ENCODE data around the gene SPRR2A. TPM values are rescaled to one million over a fixed set of nuclear protein-coding genes. Genes with fewer than 3 reads are reported as not detected.
"Not testable (repeated sequence)": the region's sequence is repeated elsewhere in the genome, so short reads cannot be mapped to it uniquely, and the experiment has no call there.

SPRR2A gene
- total RNA-seq, 2 donors from 2014 or later = not detected

DNA sequence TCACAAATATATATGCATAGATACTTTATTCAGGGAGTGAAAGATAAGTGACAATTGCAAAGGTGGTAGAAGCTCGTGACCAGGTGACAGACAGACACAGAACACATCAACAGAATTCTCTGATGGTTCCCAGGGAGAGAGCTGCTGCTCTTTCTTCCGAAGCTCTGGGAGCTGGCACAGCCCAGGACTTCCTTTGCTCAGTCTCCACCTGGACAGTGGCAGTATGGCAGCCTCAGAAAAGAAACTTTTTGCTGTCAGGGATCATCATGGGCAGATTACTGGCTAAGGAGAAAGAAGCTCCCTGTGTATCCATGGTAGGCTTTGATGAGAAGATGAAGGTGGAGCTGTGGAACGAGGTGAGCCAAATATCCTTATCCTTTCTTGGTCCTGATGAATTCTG lies 1.2 kb downstream of the SPRR2A start:
- H3K27ac Mint-ChIP-seq; H3K4me3 Mint-ChIP-seq; H3K4me1 Mint-ChIP-seq (ENCODE audit: low read depth); DNase-seq; H3K36me3 Mint-ChIP-seq (ENCODE audit: insufficient read depth in 2 of 2); H3K9me3 Mint-ChIP-seq; ATAC-seq (replicated peaks in 1 of 2): not testable (repeated sequence)
- peaks cover 32% of the 10 kb centered on the region for H3K27me3 Mint-ChIP-seq (ENCODE audit: low read depth)

DNA sequence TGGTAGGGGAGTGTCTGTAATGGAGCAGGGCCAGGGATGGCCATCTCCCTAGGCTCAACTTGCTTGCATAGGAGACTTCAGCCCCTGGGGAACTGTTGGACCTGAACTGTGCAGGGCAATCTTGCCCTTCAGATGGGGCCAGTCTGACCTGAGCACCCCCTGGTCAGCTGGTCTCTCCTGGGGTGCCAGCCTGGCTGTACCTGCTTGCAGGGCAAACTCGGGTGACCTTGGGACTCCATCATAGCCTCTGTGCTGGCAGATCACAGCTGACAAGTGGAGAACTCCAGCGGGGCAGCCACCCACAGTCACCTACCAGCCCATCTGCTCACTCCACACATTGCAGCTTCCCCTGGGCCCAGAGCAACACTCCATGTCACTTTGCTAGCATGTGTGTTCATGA lies 8.1 kb downstream of the SPRR2A start:
- ATAC-seq (replicated peaks in 1 of 2) (no peak), DNase-seq (no peak)
- Mint-ChIP-seq H3K9me3 (no peaks in the 10 kb centered on the region), H3K4me1 (ENCODE audit: low read depth) (no peaks in the 10 kb centered on the region), H3K27ac (no peak overlapping the region), H3K36me3 (ENCODE audit: insufficient read depth in 2 of 2) (no peaks in the 10 kb centered on the region), H3K4me3 (no peak overlapping the region), H3K27me3 (ENCODE audit: low read depth) (peaks cover 43% of the 10 kb centered on the region)

DNA sequence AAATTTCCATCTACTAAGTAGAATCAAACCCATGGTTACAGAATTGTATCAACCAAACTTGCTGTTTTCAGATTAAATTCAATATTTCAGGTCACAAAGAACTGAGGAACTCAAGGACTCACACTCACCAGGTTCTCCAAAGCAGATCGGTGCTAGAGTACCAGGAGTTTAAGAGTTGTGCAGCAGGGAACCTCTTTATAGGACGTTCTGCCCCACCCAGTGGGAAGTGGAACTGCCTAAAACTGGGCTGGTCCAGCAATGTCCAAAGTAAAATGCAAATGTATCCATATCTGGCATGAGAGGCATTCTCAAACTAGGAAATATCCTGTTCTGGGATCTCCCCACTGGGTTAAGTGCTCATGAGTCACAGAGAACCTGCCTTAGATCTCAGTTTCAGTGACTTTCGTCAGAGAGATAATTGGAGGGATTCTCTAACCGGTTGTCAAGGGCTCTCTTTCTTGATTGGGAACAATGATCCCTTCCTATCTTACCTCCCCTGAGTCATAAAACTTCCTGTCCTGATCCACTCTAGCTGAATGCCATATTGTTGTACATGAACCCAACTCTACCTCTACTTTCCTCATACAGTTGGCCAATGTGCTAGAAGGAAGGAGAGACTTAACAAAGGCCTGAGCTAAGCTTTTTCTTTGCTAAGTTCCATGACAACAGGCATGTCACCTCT lies 16.2 kb downstream of the SPRR2A start, which contains the start of gene SPRR2D:
Gene SPRR2D, minus strand, starts transcription at position 171 of the 682 bp plus-strand sequence. CDS start 774 bp downstream, outside the sequence.
- no peak within 1 kb of the TSS for H3K4me3 Mint-ChIP-seq
- no peaks in the 10 kb centered on the region for H3K9me3 Mint-ChIP-seq
- H3K27me3 Mint-ChIP-seq (ENCODE audit: low read depth) = peaks cover 18% of the 10 kb centered on the region
- H3K4me1 Mint-ChIP-seq (ENCODE audit: low read depth) = no peaks in the 10 kb centered on the region
- H3K36me3 Mint-ChIP-seq (ENCODE audit: insufficient read depth in 2 of 2) = no peaks in the 10 kb centered on the region
- H3K27ac Mint-ChIP-seq = no peak within 1 kb of the TSS
- ATAC-seq (replicated peaks in 1 of 2) (no peak), DNase-seq (no peak)

DNA sequence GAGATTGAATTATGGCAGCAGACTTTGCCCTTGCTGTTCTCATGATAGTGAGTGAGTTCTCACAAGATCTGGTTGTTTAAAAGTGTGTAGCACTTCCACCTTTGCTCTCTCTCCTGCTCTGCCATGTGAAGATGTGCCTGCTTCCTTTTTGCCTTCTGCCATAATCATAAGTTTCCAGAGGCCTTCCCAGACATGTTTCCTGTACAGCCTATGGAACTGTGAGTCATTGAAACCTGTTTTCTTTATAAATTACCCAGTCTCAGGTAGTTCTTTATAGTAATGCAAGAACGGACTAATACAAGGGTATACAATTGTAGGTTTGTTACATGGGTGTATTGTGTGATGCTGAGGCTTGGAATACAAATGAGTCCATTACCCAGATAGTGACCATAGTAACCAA lies 22.1 kb downstream of the SPRR2A start:
- H3K27me3 Mint-ChIP-seq (ENCODE audit: low read depth) = peaks cover 6% of the 10 kb centered on the region
- no peak overlapping the region for H3K4me3 Mint-ChIP-seq
- no peak for ATAC-seq (replicated peaks in 1 of 2)
- no peaks in the 10 kb centered on the region for H3K36me3 Mint-ChIP-seq (ENCODE audit: insufficient read depth in 2 of 2)
- no peak overlapping the region for H3K27ac Mint-ChIP-seq
- H3K4me1 Mint-ChIP-seq (ENCODE audit: low read depth) = peaks cover 6% of the 10 kb centered on the region
- no peak for DNase-seq
- H3K9me3 Mint-ChIP-seq = no peaks in the 10 kb centered on the region

DNA sequence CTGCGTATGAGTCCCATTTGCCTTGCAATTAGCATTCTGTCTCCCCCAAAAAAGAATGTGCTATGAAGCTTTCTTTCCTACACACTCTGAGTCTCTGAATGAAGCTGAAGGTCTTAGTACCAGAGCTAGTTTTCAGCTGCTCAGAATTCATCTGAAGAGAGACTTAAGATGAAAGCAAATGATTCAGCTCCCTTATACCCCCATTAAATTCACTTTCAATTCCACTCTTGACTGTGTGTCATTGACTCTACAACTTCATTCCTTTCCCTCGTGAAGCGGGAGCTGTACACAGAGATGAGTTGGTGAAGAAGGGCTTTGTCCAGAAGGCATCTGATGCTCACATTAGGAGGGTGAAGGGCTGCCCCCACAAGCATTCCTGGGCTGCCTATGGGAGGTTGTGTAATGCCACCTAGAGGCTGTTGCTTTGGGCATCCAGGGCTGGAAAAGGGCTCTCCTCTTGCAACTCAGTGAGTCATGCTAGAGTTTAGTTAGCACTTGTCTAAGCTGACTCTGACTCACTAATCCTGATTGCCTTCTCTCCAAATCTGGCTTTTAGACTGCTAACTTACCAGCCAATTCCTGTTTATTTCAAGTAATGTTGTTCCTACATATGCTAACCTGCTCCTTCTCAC lies 24.5 kb downstream of the SPRR2A start:
- Mint-ChIP-seq H3K27ac (no peak overlapping the region), H3K4me3 (no peak overlapping the region), H3K4me1 (ENCODE audit: low read depth) (peaks cover 6% of the 10 kb centered on the region), H3K9me3 (no peaks in the 10 kb centered on the region), H3K27me3 (ENCODE audit: low read depth) (peaks cover 8% of the 10 kb centered on the region), H3K36me3 (ENCODE audit: insufficient read depth in 2 of 2) (no peaks in the 10 kb centered on the region)
- DNase-seq (peak in 1 of 2 donors; percentile 1), ATAC-seq (replicated peaks in 1 of 2) (peak in 1 of 2 donors; percentile 71)

DNA sequence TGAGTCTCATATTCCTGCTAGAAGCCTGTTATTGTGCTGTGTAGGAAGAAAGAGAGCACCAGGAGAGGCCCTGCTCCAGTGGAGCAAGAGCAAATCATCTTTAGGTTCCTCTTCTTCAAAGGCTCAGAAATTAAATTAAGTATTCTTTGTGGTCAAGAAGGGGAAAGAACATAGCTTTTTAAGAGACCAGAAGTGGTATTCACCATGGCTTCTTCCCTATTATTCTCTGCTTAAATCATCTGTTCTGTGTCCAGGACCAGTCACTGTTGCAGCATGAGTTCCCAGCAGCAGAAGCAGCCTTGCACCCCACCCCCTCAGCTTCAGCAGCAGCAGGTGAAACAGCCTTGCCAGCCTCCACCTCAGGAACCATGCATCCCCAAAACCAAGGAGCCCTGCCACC lies 25.2 kb downstream of the SPRR2A start:
- no peaks in the 10 kb centered on the region for H3K36me3 Mint-ChIP-seq (ENCODE audit: insufficient read depth in 2 of 2)
- no peaks in the 10 kb centered on the region for H3K9me3 Mint-ChIP-seq
- DNase-seq = no peak
- no peak overlapping the region for H3K27ac Mint-ChIP-seq
- peaks cover 8% of the 10 kb centered on the region for H3K27me3 Mint-ChIP-seq (ENCODE audit: low read depth)
- no peak overlapping the region for H3K4me3 Mint-ChIP-seq
- no peak for ATAC-seq (replicated peaks in 1 of 2)
- peaks cover 6% of the 10 kb centered on the region for H3K4me1 Mint-ChIP-seq (ENCODE audit: low read depth)

DNA sequence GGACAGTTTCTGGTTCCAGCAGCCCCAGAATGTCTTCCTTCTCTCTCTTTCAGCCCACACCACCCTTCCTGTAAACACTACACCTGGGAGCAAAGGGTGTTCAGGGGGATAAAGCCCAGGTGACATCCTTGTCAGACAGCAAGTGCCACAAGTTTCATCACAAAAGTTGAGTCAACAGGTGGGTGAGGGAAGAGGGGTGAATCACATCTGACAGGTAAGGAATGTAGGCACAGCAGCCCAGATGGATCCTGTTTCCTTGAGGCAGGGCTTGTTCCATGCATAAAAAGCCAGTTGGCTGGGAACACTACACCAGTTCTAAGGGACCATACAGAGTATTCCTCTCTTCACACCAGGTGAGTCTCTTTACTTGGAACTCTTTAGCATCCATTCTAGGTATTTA lies 26.4 kb downstream of the SPRR2A start, which contains the start of gene SPRR1B:
Gene SPRR1B, plus strand, starts transcription at position 309 of the 400 bp plus-strand sequence. CDS start 1,143 bp downstream, outside the sequence.
- Mint-ChIP-seq H3K4me3 (no peak within 1 kb of the TSS), H3K27ac (no peak within 1 kb of the TSS), H3K4me1 (ENCODE audit: low read depth) (peaks cover 6% of the 10 kb centered on the region), H3K9me3 (no peaks in the 10 kb centered on the region), H3K36me3 (ENCODE audit: insufficient read depth in 2 of 2) (no peaks in the 10 kb centered on the region), H3K27me3 (ENCODE audit: low read depth) (peaks cover 8% of the 10 kb centered on the region)
- no peak for ATAC-seq (replicated peaks in 1 of 2)
- no peak for DNase-seq

DNA sequence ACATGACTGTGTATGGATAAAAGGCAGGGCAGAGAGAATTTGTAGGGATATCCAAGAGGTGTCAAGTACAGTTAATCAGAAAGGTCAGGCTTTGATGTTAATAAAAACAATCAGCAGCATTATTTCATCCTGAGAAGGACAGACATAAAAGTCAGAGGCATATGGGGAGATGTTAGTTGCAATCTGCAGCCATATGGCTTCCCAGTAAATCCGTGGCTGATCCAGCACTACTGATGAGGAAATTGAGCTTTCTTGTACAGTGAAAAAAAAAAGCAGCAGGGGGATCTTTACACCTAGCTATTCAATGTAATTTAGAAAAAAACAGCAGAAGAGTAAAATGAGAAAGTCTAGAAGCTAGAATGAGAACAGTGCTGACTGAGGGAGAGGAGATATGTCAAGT lies 28.5 kb downstream of the SPRR2A start:
- Mint-ChIP-seq H3K4me1 (ENCODE audit: low read depth) (peaks cover 6% of the 10 kb centered on the region), H3K36me3 (ENCODE audit: insufficient read depth in 2 of 2) (no peaks in the 10 kb centered on the region), H3K9me3 (no peaks in the 10 kb centered on the region), H3K4me3 (no peak overlapping the region), H3K27ac (no peak overlapping the region), H3K27me3 (ENCODE audit: low read depth) (peaks cover 16% of the 10 kb centered on the region)
- no peak for ATAC-seq (replicated peaks in 1 of 2)
- DNase-seq = no peak

DNA sequence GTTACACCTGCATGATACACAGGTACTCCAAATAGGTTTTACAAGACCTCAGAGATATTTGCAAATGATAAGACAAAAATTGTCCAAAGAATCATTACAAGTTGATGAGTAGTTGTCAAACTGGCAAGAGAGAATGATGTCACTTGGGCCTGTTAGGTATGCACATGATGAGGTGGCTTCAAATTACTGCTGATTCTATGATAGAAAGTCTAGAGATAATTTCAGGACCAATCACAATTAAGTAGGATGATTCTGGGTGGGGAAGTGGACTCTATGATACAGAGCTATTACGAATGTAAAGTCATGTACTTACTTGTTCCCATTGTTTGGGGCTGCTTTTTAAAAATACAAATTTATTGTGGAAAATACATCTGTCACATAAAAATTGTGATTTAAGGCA lies 31.5 kb downstream of the SPRR2A start:
- no peak for ATAC-seq (replicated peaks in 1 of 2)
- Mint-ChIP-seq H3K9me3 (no peaks in the 10 kb centered on the region), H3K27ac (no peak overlapping the region), H3K27me3 (ENCODE audit: low read depth) (peaks cover 32% of the 10 kb centered on the region), H3K36me3 (ENCODE audit: insufficient read depth in 2 of 2) (no peaks in the 10 kb centered on the region), H3K4me3 (no peak overlapping the region), H3K4me1 (ENCODE audit: low read depth) (no peaks in the 10 kb centered on the region)
- DNase-seq = no peak

DNA sequence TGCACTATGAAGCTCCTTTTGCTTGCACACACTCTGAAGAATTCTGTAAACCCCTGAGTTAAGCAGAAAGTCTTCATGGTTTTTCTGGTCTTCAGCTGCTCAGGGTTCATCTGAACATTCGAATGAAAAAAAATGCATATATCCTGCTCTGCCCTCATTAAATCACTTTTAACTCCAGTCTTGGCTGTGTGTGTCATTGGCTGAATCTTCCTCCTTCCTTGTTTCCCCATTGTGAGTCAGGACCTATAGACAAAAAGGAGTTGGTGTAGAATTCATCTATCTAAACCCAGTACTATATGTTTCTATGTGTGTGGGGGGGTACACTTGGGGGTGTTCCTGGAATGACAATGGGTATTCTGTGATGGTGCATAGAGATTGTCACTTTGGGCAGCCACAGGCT lies 32.9 kb downstream of the SPRR2A start:
- Mint-ChIP-seq H3K27ac (no peak overlapping the region), H3K9me3 (no peaks in the 10 kb centered on the region), H3K27me3 (ENCODE audit: low read depth) (peaks cover 32% of the 10 kb centered on the region), H3K4me3 (no peak overlapping the region), H3K36me3 (ENCODE audit: insufficient read depth in 2 of 2) (no peaks in the 10 kb centered on the region), H3K4me1 (ENCODE audit: low read depth) (no peaks in the 10 kb centered on the region)
- DNase-seq = no peak
- no peak for ATAC-seq (replicated peaks in 1 of 2)

DNA sequence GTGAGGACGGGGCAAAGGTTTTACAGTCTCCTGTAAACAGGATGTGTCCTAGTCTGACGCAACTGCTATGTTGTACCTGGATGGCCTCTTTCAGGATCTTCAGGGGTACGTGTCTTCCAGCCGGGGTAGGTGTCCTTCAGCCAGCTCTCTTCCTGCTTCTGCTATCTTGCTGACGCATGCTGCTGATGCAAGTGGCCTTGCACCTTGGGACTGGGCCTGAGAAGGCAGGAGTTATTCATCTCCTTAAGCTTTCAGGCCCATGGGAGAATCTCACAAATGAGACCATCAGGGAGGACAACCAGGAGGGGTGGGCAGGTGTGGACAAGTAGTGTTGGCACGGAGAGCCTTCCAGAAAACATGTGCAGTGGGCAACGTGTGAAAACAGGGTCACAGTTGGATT lies 34.2 kb downstream of the SPRR2A start:
- no peak overlapping the region for H3K27ac Mint-ChIP-seq
- peaks cover 24% of the 10 kb centered on the region for H3K27me3 Mint-ChIP-seq (ENCODE audit: low read depth)
- H3K4me3 Mint-ChIP-seq = no peak overlapping the region
- no peak for DNase-seq
- H3K9me3 Mint-ChIP-seq = no peaks in the 10 kb centered on the region
- no peaks in the 10 kb centered on the region for H3K36me3 Mint-ChIP-seq (ENCODE audit: insufficient read depth in 2 of 2)
- H3K4me1 Mint-ChIP-seq (ENCODE audit: low read depth) = no peaks in the 10 kb centered on the region
- ATAC-seq (replicated peaks in 1 of 2) = no peak

DNA sequence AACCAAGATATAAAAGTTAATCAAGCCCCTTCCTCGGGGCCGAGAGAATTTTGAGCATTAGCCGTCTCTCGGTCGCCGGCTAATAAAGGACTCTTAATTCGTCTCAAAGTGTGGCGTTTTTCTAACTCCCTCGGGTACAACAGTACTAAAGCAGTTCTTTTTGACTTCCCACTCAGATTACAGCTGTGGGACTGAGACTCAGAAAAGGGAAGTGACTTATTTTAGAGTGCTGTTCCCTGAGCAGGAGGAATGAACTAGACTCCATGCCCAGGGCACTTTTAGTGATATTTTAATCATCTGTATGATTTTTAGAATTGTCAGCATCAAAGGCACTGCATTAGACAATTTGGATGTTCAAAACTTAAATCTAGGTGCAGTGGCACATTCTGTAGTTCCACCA lies 35.0 kb downstream of the SPRR2A start:
- ATAC-seq (replicated peaks in 1 of 2); H3K4me1 Mint-ChIP-seq (ENCODE audit: low read depth); H3K36me3 Mint-ChIP-seq (ENCODE audit: insufficient read depth in 2 of 2); H3K9me3 Mint-ChIP-seq; DNase-seq; H3K4me3 Mint-ChIP-seq; H3K27ac Mint-ChIP-seq: not testable (repeated sequence)
- H3K27me3 Mint-ChIP-seq (ENCODE audit: low read depth) = peaks cover 24% of the 10 kb centered on the region

DNA sequence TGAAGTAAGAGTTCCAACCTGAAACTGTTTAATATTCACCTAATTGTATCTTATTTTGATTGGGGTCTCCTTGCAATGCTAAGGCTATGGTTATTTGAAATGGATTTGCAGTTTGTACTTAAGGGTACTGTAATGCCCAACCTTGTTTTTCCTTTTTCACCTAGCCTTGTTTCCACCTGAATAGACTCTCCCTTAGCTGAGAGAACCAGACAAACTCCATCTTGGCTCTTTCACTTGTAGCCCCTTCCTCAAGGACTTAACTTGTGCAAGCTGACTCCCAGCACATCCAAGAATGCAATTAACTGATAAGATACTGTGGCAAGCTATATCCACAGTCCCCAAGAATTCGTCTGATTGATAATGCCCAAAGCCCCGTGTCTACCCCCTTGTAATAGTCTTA lies 35.5 kb downstream of the SPRR2A start:
- H3K4me3 Mint-ChIP-seq; H3K4me1 Mint-ChIP-seq (ENCODE audit: low read depth); DNase-seq: not testable (repeated sequence)

More for the DNA sequence above, 35.5 kb downstream of the SPRR2A start:
- H3K9me3 Mint-ChIP-seq; ATAC-seq (replicated peaks in 1 of 2); H3K27ac Mint-ChIP-seq; H3K36me3 Mint-ChIP-seq (ENCODE audit: insufficient read depth in 2 of 2): not testable (repeated sequence)
- H3K27me3 Mint-ChIP-seq (ENCODE audit: low read depth) = peaks cover 24% of the 10 kb centered on the region

Data from activated T-cell treated with anti-CD3 and anti-CD28 coated beads, Interleukin-2, amount 50 U/mL, for 72 hours (primary cell).